WTC11 (cell line): ENCODE measurements around the gene RBM38. TPM values are rescaled to one million over a fixed set of nuclear protein-coding genes. Genes with fewer than 3 reads are reported as not detected.

ENCODE experiments used
- ATAC-seq: fragments of 200-7000 bp; cut with Tn5 transposase; 2 replicates; pipeline ENCODE4 v1.10.0; 2021; ENCODE audit warnings: mild to moderate bottlenecking, moderate library complexity
- CTCF ChIA-PET: fragments of 300-600 bp; sonication (Branson Sonifier 250); formaldehyde crosslinking; loops from one replicate; lab custom pipeline; 2021; ENCODE audit warnings: antibody characterized with exemption; lab: Charles Lee
- POLR2A ChIA-PET: fragments of 350-600 bp; sonication (Branson Sonifier 250); formaldehyde crosslinking; loops from one replicate; lab custom pipeline; 2021; ENCODE audit warnings: antibody characterized with exemption; lab: Charles Lee
- DNase-seq: peaks from one replicate; pipeline ENCODE4 v3.0.0; 2021; ENCODE audit warnings: low spot score
- H3K27ac Mint-ChIP-seq: 2 replicates; pipeline ENCODE4 v1.8.0; 2021; ENCODE audit warnings: mixed read lengths
- H3K27me3 Mint-ChIP-seq: 2 replicates; pipeline ENCODE4 v1.8.0; 2021; ENCODE audit warnings: low read depth, mild to moderate bottlenecking, moderate library complexity, mixed read lengths
- H3K36me3 Mint-ChIP-seq: 2 replicates; pipeline ENCODE4 v1.8.0; 2021; ENCODE audit warnings: mixed read lengths
- H3K4me1 Mint-ChIP-seq: 2 replicates; pipeline ENCODE4 v1.8.0; 2022; ENCODE audit warnings: mixed read lengths
- H3K4me3 Mint-ChIP-seq: 2 replicates; pipeline ENCODE4 v1.8.0; 2021; ENCODE audit warnings: mild to moderate bottlenecking, moderate library complexity, mixed read lengths
- H3K9me3 Mint-ChIP-seq: 2 replicates; pipeline ENCODE4 v1.8.0; 2021; ENCODE audit warnings: mixed read lengths
- ATF1 ChIP-seq: sonication (generic); formaldehyde crosslinking; IDR thresholded peaks from 2 replicates; pipeline ENCODE4 v1.8.1; 2023; ENCODE audit warnings: mild to moderate bottlenecking, moderate library complexity, missing genetic modification reagents
- CBFB ChIP-seq: sonication (generic); formaldehyde crosslinking; IDR thresholded peaks from 2 replicates; pipeline ENCODE4 v1.8.1; 2022; ENCODE audit warnings: mild to moderate bottlenecking, low read depth, missing genetic modification reagents
- CREB1 ChIP-seq: sonication (generic); formaldehyde crosslinking; IDR thresholded peaks from 2 replicates; pipeline ENCODE4 v1.8.0; 2023; ENCODE audit warnings: mild to moderate bottlenecking, missing genetic modification reagents
- GTF2I ChIP-seq: fragments of 250-450 bp; sonication (Bioruptor Pico); conservative IDR thresholded peaks from 2 replicates; pipeline ENCODE4 v1.4.0; 2021; ENCODE audit warnings: mild to moderate bottlenecking
- JAZF1 ChIP-seq: fragments of 250-450 bp; sonication (Bioruptor Pico); IDR thresholded peaks from 2 replicates; pipeline ENCODE4 v1.9.0; 2021; ENCODE audit warnings: moderate library complexity, mild to moderate bottlenecking, inconsistent platforms
- JUN ChIP-seq: sonication (generic); formaldehyde crosslinking; IDR thresholded peaks from 2 replicates; pipeline ENCODE4 v1.8.0; 2023; ENCODE audit warnings: mild to moderate bottlenecking, missing genetic modification reagents
- KAT7 ChIP-seq: sonication (generic); formaldehyde crosslinking; IDR thresholded peaks from 2 replicates; pipeline ENCODE4 v1.8.1; 2023; ENCODE audit warnings: missing genetic modification reagents, mild to moderate bottlenecking, borderline replicate concordance
- PREB ChIP-seq: sonication (generic); formaldehyde crosslinking; IDR thresholded peaks from 2 replicates; pipeline ENCODE4 v1.8.1; 2022; ENCODE audit warnings: mild to moderate bottlenecking, missing genetic modification reagents, moderate library complexity, borderline replicate concordance
- TEAD1 ChIP-seq: sonication (generic); formaldehyde crosslinking; IDR thresholded peaks from 2 replicates; pipeline ENCODE4 v1.8.0; 2022; ENCODE audit warnings: mild to moderate bottlenecking, missing genetic modification reagents
- TP53 ChIP-seq: sonication (generic); formaldehyde crosslinking; IDR thresholded peaks from 2 replicates; pipeline ENCODE4 v1.8.1; 2023; ENCODE audit warnings: mild to moderate bottlenecking, missing genetic modification reagents
- USF1 ChIP-seq: sonication (generic); formaldehyde crosslinking; IDR thresholded peaks from 2 replicates; pipeline ENCODE4 v1.8.0; 2022; ENCODE audit warnings: mild to moderate bottlenecking, missing genetic modification reagents
- ZMAT4 ChIP-seq: fragments of 250-450 bp; sonication (Bioruptor Pico); IDR thresholded peaks from 2 replicates; pipeline ENCODE4 v1.9.0; 2021; ENCODE audit warnings: mild to moderate bottlenecking
- ZNF317 ChIP-seq: sonication (generic); formaldehyde crosslinking; IDR thresholded peaks from 2 replicates; pipeline ENCODE4 v1.8.1; 2023; ENCODE audit warnings: low read depth, mild to moderate bottlenecking, moderate library complexity, missing genetic modification reagents, borderline replicate concordance
- ZNF423 ChIP-seq: fragments of 250-450 bp; sonication (Bioruptor Pico); IDR thresholded peaks from 2 replicates; pipeline ENCODE4 v2.1.2; 2022; ENCODE audit warnings: mild to moderate bottlenecking, moderate library complexity
- total RNA-seq: library from RNA; stranded (reverse); gene quantifications from 3 replicates; pipeline ENCODE4 v1.2.3, GENCODE V29; 2021
- TF ChIP-seq, protein P1 (sequence below): sonication (generic); formaldehyde crosslinking; IDR thresholded peaks from 2 replicates; pipeline ENCODE4 v1.8.0; 2023; ENCODE audit warnings: missing genetic modification reagents, mild to moderate bottlenecking, borderline replicate concordance
- TF ChIP-seq, protein P2 (sequence below): fragments of 250-450 bp; sonication (Bioruptor Pico); IDR thresholded peaks from 2 replicates; pipeline ENCODE4 v2.1.2; 2022; ENCODE audit warnings: mild to moderate bottlenecking, moderate library complexity
- TF ChIP-seq, protein P3 (sequence below): sonication (generic); formaldehyde crosslinking; IDR thresholded peaks from 2 replicates; pipeline ENCODE4 v1.8.0; 2022; ENCODE audit warnings: mild to moderate bottlenecking, missing genetic modification reagents
- TF ChIP-seq, protein P4 (sequence below): sonication (generic); formaldehyde crosslinking; conservative IDR thresholded peaks from 2 replicates; pipeline ENCODE4 v1.8.1; 2022; ENCODE audit warnings: mild to moderate bottlenecking, missing genetic modification reagents
- TF ChIP-seq, protein P5 (sequence below): fragments of 200-600 bp; IDR thresholded peaks from 2 replicates; pipeline ENCODE4 v1.8.0; 2022; ENCODE audit warnings: antibody characterized with exemption
- TF ChIP-seq, protein P6 (sequence below): sonication (generic); formaldehyde crosslinking; IDR thresholded peaks from 2 replicates; pipeline ENCODE4 v1.8.1; 2022; ENCODE audit warnings: low read depth, missing genetic modification reagents, borderline replicate concordance

Gene RBM38
- total RNA-seq, 1 experiment from 2014 or later, result 69.0 TPM

DNA sequence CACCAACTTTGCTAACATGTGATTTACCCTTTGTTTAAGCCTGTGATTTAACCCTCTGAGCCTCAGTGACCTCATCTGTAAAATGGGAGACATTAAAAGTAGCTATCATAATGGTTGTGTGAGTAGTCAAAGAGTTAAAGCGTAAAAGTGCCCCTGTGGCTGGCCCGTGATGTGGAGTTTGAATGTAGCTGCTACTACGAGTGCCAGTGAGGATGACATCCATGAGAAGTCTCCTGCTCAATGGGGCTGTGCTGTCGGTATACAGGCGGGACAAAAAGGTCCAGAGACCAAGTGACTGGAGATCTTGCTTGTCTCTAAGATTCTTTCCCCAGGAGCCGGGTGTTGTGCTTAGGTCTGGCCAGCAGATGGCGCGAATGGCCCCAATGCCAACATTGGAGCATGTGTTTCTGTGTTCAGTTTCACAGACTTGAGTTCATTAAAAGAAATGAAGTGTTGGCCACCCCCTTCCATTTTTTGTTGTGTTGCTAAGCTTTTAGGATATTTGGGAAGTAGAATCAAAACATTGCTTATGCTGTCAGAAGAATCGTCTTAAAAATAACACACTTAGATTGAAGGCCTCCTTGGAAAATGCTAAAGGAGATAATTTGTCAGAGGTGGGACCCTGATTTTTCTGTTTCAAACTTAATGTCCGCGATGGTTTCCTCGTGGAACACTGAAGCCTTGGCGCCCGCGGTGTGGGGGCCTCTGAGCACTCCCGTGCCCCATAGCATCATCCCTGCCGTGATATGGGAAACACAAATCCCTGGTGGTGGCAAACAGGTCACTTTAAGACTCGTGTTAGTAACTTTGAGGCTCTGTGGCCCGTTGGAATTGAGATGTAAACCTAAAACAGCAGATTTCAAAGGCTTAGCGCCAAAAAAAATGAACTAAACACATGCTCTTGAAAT, 9.3 kb upstream of the RBM38 start:
- Mint-ChIP-seq H3K9me3 (no peaks in the 10 kb centered on the region), H3K36me3 (peaks cover 22% of the 10 kb centered on the region), H3K27me3 (no peaks in the 10 kb centered on the region), H3K4me3 (no peak overlapping the region), H3K27ac (0 out of 2 replicates have a peak overlapping the region, but pooled peaks have one; percentile 69), H3K4me1 (peaks cover 7% of the 10 kb centered on the region)
- ATAC-seq, result peak; percentile 79
- CTCF ChIA-PET, result interaction anchor here (0.6 to 1.6 kb wide), 8 partner anchors 9 to 117 kb away, joined by 3 to 6 read pairs (median 4); partner anchors contain the start of gene RBM38
- POLR2A ChIA-PET, result no interaction called here
- peak; percentile 85 for DNase-seq
- TF ChIP-seq CBFB, result no peak
- no peak for TF ChIP-seq JAZF1
- no peak for TF ChIP-seq CREB1 (CRISPR knock-in tag)
- TF ChIP-seq, protein P1, sequence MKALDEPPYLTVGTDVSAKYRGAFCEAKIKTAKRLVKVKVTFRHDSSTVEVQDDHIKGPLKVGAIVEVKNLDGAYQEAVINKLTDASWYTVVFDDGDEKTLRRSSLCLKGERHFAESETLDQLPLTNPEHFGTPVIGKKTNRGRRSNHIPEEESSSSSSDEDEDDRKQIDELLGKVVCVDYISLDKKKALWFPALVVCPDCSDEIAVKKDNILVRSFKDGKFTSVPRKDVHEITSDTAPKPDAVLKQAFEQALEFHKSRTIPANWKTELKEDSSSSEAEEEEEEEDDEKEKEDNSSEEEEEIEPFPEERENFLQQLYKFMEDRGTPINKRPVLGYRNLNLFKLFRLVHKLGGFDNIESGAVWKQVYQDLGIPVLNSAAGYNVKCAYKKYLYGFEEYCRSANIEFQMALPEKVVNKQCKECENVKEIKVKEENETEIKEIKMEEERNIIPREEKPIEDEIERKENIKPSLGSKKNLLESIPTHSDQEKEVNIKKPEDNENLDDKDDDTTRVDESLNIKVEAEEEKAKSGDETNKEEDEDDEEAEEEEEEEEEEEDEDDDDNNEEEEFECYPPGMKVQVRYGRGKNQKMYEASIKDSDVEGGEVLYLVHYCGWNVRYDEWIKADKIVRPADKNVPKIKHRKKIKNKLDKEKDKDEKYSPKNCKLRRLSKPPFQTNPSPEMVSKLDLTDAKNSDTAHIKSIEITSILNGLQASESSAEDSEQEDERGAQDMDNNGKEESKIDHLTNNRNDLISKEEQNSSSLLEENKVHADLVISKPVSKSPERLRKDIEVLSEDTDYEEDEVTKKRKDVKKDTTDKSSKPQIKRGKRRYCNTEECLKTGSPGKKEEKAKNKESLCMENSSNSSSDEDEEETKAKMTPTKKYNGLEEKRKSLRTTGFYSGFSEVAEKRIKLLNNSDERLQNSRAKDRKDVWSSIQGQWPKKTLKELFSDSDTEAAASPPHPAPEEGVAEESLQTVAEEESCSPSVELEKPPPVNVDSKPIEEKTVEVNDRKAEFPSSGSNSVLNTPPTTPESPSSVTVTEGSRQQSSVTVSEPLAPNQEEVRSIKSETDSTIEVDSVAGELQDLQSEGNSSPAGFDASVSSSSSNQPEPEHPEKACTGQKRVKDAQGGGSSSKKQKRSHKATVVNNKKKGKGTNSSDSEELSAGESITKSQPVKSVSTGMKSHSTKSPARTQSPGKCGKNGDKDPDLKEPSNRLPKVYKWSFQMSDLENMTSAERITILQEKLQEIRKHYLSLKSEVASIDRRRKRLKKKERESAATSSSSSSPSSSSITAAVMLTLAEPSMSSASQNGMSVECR (CRISPR knock-in tag), result no peak
- no peak for TF ChIP-seq JUN
- TF ChIP-seq TEAD1 (CRISPR knock-in tag), result no peak
- TF ChIP-seq, protein P2, sequence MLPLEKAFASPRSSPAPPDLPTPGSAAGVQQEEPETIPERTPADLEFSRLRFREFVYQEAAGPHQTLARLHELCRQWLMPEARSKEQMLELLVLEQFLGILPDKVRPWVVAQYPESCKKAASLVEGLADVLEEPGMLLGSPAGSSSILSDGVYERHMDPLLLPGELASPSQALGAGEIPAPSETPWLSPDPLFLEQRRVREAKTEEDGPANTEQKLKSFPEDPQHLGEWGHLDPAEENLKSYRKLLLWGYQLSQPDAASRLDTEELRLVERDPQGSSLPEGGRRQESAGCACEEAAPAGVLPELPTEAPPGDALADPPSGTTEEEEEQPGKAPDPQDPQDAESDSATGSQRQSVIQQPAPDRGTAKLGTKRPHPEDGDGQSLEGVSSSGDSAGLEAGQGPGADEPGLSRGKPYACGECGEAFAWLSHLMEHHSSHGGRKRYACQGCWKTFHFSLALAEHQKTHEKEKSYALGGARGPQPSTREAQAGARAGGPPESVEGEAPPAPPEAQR, result no peak
- no peak for TF ChIP-seq USF1
- TF ChIP-seq, protein P3, sequence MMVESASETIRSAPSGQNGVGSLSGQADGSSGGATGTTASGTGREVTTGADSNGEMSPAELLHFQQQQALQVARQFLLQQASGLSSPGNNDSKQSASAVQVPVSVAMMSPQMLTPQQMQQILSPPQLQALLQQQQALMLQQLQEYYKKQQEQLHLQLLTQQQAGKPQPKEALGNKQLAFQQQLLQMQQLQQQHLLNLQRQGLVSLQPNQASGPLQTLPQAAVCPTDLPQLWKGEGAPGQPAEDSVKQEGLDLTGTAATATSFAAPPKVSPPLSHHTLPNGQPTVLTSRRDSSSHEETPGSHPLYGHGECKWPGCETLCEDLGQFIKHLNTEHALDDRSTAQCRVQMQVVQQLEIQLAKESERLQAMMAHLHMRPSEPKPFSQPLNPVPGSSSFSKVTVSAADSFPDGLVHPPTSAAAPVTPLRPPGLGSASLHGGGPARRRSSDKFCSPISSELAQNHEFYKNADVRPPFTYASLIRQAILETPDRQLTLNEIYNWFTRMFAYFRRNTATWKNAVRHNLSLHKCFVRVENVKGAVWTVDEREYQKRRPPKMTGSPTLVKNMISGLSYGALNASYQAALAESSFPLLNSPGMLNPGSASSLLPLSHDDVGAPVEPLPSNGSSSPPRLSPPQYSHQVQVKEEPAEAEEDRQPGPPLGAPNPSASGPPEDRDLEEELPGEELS (CRISPR knock-in tag), result no peak
- TF ChIP-seq GTF2I, result 0 out of 2 replicates have a peak, but pooled peaks have one; percentile 67
- TF ChIP-seq, protein P4, sequence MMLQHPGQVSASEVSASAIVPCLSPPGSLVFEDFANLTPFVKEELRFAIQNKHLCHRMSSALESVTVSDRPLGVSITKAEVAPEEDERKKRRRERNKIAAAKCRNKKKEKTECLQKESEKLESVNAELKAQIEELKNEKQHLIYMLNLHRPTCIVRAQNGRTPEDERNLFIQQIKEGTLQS (CRISPR knock-in tag), result no peak
- TF ChIP-seq, protein P5, sequence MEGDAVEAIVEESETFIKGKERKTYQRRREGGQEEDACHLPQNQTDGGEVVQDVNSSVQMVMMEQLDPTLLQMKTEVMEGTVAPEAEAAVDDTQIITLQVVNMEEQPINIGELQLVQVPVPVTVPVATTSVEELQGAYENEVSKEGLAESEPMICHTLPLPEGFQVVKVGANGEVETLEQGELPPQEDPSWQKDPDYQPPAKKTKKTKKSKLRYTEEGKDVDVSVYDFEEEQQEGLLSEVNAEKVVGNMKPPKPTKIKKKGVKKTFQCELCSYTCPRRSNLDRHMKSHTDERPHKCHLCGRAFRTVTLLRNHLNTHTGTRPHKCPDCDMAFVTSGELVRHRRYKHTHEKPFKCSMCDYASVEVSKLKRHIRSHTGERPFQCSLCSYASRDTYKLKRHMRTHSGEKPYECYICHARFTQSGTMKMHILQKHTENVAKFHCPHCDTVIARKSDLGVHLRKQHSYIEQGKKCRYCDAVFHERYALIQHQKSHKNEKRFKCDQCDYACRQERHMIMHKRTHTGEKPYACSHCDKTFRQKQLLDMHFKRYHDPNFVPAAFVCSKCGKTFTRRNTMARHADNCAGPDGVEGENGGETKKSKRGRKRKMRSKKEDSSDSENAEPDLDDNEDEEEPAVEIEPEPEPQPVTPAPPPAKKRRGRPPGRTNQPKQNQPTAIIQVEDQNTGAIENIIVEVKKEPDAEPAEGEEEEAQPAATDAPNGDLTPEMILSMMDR, result peak; percentile 90
- no peak for TF ChIP-seq KAT7

- H3K4me1 Mint-ChIP-seq, result peaks cover 7% of the 10 kb centered on the region
- peaks cover 15% of the 10 kb centered on the region for H3K36me3 Mint-ChIP-seq
- DNase-seq, result no peak
- H3K4me3 Mint-ChIP-seq, result no peak overlapping the region
- POLR2A ChIA-PET, result no interaction called here
- no peak overlapping the region for H3K27ac Mint-ChIP-seq
- CTCF ChIA-PET, result interaction anchor here (1.6 kb wide), 1 partner anchor 13 kb away, joined by 3 read pairs; no protein-coding TSS in a partner anchor
- no peaks in the 10 kb centered on the region for H3K27me3 Mint-ChIP-seq
- H3K9me3 Mint-ChIP-seq, result no peaks in the 10 kb centered on the region
- no peak for ATAC-seq
- no peak for TF ChIP-seq ZMAT4 (CRISPR knock-in tag)
- no peak for TF ChIP-seq PREB (CRISPR knock-in tag)
- TF ChIP-seq ATF1 (CRISPR knock-in tag), result no peak
- TF ChIP-seq ZNF317 (CRISPR knock-in tag), result no peak
- TF ChIP-seq, protein P6, sequence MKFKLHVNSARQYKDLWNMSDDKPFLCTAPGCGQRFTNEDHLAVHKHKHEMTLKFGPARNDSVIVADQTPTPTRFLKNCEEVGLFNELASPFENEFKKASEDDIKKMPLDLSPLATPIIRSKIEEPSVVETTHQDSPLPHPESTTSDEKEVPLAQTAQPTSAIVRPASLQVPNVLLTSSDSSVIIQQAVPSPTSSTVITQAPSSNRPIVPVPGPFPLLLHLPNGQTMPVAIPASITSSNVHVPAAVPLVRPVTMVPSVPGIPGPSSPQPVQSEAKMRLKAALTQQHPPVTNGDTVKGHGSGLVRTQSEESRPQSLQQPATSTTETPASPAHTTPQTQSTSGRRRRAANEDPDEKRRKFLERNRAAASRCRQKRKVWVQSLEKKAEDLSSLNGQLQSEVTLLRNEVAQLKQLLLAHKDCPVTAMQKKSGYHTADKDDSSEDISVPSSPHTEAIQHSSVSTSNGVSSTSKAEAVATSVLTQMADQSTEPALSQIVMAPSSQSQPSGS, result no peak
- no peak for TF ChIP-seq ZNF423 (CRISPR knock-in tag)
- no peak for TF ChIP-seq TP53 (CRISPR knock-in tag)
Observed at GRCh38 chr20:57382516-57382915, 8.7 kb upstream of the RBM38 start.
